GM21360 (cell line): Measurements from ENCODE around the gene AGRN.
A peak's percentile ranks its signal among the peaks of the same experiment; 100 is the strongest.
"Not testable (repeated sequence)": the region's sequence is repeated elsewhere in the genome, so short reads cannot be mapped to it uniquely, and the experiment has no call there.

Experiments
- ATAC-seq: cut with Tn5 transposase; IDR thresholded peaks from one replicate; pipeline ENCODE4 v1.9.1; 2021; ENCODE audit warnings: mild to moderate bottlenecking, moderate library complexity; ENCODE audit not compliant: unreplicated experiment

Gene AGRN

DNA sequence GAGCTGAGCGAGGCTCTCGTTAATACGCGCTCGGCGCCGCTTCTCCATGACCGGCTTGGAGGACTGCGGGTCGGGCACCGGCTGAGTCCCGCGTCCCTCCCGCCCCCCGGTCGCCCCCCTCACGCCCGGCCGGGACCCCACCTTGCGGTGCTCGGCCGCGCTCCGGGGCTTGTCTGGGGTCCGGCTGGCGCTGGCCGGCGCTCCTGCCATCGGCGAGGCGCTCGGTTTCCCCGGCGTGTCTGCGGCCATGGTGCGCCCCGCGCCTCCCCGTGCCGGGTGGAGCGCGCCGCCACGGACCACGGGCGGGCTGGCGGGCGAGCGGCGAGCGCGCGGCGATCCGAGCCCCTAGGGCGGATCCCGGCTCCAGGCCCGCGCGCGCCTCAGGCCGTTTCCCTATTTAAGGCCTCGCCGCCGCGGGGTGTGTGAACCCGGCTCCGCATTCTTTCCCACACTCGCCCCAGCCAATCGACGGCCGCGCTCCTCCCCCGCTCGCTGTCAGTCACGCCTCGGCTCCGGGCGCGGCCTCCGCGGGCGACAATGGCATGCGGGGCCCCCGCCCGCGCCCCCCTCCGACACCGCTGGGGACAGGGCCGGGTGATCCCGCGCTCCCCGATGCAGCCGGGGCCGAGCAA lies 20.1 kb upstream of the AGRN start, which contains the start of gene HES4:
Gene HES4 (minus strand): TSS at position 373 of the 632 bp plus-strand sequence. CDS start 124 bp downstream, at position 249.
- no peak for ATAC-seq

DNA sequence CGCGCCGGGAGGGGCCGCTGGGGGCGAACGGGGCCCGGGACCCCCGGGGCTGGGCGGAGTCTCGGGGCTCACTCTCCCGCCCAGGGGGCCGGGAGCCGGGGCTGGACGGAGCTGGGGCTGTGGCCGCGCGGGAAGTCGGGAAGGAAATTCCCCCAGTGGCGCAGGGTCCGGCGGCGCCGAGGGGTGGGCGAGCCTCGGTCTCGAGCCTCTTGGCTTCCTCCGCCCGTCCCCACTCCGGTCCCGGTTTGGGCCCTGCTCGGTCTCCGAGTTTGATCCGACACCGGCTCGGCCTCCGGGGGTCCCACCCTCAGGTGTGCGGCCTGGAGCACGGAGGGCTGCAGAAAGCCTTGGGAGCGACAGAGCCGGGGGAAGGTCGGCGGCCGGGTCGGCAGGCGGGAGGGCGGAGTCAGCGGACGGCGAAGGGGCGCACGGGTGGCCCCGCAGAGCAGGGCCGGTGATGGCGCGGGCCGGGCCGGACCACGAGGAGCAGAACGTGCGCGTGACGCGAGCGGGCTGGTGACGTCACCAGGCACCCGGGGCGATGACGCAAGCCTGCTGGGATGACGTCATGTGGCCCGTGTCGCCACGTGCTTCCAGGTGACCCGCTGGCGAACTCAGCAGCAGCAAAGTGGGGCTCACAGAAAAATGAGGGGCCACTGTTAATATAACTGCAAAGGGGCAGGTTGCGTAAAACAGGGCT lies 19.4 kb upstream of the AGRN start:
- no peak for ATAC-seq

DNA sequence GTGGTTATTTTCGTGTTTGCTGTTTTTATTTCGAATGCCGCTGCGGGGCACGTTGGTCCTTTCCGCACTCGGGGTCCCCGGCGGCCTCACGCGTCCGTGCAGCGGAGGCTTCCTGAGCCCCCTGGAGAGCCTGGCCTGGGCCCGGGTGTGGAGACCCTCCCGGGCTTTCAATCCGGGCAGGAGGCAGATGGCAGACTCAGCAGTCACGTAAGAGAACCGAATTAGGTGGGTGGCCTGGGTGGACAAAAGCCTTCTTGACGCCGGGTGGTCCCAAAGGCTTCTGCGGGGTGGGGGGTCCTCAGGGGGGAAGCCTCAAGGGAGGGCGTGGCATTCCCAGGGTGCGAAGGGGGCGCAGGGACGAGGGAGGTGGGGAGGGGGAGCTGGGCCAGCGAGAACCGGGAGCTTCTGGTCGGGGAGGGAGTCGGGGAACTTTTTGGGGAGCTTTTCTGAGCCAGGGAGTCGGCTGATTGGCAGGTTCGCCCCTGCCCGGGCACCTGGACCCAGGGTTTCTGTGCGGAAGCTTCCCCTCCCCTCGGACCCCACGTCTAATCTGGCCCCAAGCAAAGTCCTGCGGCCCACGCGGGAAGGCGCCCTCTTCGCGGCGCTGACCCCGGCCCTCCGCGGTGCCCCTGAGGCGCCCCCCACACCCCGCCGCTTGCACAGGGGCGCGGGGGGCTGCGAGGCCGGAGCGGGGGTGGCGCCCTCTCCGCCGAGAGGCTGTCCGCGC lies 18.7 kb upstream of the AGRN start:
- no peak for ATAC-seq

DNA sequence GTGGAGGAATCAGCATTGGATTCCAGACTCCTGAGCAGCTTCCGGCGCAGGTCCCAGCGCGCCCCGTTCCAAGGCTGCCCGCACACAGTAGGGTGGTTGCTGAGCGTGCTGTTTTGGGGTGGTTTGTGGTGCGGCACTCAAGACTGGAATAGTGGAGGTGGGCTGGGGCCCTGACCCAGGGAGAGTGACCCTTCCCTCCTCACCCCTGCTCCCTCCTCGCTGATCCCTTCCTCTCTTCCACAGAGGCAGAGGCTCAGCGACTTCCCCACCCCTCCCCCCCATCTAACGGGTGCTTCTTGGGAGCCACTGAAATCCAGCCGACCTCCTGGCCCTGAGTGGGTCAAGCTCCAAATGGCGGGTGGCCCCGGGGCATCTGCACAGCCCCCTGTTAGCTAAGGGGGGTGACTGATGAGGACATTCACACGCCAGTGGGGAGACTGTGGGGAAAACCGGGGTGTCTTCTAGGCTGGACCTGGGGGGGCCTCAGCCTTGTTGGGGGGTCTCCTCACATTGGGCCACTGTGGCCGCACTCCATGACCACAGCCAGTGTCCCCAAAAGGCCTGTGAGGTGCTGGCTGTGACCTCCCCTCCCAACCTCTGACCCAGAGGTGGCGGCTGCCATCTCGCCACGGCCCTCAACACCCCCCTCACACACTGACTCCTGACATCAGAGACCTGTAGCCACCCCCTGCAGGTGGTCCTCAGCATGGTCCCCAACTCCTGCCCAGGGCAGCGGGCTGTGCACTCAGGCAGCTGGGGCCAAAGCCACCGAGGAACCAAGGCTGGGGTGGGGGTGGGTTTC lies 16.1 kb upstream of the AGRN start:
- ATAC-seq: no peak

DNA sequence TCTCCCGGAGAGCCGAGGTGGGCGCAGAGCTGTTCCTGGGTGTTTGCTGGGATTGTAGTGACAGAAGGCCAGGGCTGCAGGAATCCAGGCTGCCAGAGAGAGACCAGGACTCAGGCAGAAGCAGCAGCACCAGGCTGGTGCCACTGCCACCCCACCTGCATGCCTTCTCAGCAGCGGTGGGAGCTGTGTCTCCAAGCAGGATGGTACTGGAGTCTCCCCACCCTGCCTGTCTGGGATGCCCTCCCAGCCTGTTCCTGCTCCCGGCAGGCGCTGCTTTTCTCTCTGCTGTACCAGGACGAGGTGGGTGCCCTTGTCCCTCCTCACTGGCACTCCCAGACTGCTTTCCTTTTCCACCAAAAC lies 15.5 kb upstream of the AGRN start:
- no peak for ATAC-seq

DNA sequence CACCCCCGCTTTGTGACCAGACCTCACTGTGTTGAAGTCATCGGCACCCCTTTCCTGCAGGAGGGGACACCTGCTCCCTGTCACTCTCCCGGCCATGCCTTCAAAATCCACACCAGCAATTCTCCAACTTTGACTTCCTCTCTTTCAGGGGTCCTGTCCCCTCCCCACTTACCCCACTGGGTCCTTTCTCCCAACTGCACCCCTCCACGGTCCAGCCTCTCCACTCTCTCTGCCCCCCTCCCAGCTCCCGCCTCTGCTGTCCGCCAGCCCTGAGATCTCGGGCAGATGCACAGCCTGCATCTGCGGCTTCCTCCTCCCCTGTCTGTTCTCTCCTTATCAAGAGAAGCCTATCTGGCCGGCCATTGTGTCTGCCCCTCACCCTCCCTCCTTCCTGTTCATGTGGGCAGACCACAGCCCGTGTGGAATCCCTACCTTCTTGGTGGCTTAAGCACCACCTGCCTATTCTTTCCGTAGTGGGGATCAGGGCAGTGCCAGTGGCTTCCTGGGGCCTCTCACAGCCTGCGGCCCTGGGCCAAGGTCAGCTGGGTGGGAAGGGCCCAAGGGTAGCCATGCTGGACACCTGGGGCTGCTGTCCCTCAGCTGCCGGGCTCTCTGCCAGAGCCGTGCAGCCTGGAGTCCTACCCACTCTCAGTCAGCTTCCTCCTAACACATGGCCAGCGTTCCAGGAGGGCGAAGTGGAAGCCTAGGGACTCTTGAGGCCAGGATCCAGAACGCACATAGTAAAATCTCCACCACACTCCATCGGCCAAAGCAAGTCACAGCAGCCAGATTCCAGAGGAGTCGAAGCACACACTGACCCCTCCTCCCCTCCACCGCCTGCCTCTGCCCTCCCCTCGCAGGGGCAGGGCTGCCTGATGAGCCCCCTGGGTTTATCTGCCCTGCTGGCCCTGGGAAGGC lies 14.9 kb upstream of the AGRN start:
- no peak for ATAC-seq

DNA sequence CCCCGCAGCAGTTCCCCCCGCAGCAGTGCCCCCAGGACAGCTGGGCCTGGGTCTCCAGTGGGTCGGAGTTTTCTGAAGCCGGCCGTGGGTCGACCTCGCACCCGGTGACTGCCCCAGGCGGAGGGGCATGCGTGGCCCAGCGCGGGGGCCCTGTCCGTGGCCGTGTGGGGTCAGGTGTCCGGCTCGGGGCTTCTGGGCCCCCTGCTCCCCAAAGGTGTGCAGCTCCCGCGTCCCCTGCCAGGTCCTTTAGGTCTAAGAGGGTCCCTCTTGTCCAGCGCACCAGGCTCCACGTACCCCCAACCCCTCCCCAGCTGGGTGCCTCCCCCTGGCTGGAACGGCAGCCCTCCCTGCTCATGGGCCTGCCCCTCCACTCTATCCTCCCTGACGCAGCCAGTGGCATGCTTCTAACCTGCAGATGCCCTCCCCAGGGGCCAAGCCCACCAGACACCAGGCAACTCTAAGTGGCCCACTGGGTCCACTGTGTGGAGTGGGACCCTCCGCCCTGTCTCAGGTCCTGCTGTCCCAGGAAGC lies 14.1 kb upstream of the AGRN start:
- ATAC-seq: no peak

DNA sequence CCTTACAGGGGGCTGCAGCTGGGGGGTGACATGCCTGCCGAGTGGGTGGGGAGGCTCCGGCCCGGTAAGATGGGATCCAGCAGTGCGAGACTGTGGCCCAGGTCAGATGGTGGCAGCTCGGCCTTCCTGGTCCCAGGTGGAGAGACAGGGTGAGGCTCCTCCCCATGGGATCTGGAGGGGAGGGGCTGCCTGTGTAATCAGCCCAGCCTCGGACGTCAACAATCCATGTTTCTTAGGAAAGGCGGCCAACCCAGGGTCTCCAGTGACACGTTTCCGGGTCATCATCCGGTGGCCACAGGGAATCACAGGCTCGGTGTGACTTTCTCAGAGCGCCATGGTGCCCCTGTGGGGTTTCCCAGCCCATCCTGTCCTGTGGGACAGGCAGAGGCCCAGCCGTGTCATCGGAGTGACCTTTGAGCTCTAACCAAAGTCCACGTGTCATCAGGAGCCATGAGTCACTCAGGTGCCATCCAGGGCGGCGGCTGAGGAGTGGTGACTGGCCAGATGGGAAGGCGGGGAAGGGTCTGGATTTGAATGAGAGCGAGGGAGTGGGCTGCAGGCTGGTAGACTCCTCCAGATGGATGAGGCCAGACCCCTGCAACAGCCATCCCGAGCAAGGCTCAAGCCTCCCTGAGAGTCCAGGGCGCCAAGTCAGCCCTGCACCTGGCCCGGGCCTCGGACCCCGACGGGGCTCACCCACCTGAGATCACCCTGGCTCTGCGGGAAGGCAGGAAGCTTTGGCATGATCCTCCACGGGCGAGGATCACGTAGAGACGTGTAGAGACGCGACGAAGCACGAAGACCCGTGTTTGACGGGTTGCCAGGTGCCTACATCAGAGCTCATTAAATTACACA lies 13.4 kb upstream of the AGRN start:
- no peak for ATAC-seq

DNA sequence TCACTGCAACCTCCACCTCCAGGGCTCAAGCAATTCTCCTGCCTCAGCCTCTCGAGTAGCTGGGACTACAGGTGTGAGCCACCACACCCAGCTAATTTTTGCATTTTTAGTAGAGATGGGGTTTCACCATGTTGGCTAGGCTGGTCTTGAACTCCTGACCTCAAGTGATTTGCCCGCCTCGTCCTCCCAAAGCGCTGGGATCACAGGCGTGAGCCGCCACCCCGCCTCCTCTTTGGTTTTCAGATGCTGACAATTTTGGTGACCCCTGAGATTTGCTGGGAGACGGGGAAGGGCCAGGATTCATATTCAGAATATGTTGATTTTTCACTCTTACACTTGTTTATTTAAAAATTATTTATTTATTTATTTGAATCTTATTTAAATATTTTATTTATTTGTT lies 9.8 kb upstream of the AGRN start:
- not testable (repeated sequence) for ATAC-seq

DNA sequence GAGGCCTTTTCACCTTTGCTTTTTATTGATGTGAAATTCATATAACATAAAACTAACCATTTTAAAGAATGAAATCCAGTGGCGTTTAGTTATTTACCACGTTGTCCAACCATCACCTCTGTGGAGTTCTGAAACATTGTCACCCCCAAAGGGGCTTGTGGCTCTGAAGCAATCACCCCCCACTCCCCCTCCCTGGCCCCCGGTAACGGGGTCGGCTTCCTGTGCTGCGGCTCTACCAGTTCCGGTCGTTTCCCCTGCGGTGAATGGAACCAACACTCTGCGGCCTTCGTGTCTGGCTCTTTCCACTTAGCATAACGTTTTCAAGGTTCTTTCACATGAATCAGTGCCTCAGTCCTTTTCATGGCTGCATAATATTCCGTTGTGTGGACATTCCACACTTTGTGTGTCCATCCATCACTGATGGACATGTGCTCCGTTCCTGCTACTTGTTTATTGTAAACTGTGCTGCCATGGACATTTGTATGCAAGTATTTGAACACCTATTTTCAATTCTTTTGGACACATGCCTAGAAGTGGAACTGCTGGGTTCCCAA lies 8.4 kb upstream of the AGRN start:
- no peak for ATAC-seq

DNA sequence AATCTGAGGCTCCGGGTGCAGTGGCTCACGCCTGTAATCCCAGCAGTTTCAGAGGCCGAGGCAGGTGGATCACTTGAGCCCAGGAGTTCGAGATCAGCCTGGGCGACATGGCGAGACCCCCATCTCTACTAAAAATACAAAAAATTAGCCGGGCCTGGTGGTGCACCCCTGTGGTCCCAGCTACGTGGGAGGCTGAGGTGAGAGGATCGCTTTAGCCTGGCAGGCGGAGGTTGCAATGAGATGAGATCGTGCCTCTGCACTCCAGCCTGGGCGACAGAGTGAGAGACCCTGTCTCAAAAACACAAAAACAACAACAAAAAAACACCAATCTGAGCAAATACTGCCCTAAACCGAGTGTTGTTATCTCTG lies 7.2 kb upstream of the AGRN start:
- ATAC-seq: not testable (repeated sequence)

DNA sequence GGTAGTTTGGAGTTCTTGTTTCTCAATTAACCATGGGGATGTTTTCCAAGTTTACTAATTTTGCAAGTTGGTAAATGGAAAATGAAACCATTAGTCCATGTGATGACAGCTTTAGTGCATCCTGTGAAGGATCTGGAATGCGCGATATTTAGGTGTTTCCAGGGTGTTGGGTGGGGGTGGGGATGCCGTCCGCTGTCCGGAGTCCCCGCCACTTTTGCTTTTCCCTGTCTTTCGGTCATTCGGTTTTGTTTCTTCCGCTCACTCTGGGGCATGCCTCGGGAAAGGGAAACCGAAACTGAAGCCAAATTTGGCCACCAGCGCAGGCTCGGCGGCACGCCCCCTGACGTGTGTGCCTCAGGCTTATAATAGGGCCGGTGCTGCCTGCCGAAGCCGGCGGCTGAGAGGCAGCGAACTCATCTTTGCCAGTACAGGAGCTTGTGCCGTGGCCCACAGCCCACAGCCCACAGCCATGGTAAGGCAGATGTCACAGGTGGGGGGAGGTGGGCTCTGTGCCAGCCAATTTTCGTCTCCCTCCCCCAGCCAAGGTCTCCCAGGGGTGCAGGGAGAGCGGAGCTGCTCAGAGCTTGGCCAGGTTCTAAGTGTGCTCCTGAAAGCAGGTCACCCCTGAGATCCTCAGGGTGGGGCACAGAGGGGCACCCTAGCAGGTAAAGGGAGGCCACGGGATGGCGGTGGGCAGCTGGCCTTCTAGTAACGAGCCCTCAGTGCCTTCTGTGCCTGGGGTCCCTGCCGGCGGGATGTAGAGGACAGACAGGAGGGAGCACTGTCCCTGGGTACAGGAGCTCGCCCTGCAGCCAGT lies 6.6 kb upstream of the AGRN start, which contains the start of gene ISG15:
Gene ISG15 (plus strand): TSS at position 393 of the 817 bp plus-strand sequence. CDS start 77 bp downstream, at position 470.
- ATAC-seq: peak; percentile 78

DNA sequence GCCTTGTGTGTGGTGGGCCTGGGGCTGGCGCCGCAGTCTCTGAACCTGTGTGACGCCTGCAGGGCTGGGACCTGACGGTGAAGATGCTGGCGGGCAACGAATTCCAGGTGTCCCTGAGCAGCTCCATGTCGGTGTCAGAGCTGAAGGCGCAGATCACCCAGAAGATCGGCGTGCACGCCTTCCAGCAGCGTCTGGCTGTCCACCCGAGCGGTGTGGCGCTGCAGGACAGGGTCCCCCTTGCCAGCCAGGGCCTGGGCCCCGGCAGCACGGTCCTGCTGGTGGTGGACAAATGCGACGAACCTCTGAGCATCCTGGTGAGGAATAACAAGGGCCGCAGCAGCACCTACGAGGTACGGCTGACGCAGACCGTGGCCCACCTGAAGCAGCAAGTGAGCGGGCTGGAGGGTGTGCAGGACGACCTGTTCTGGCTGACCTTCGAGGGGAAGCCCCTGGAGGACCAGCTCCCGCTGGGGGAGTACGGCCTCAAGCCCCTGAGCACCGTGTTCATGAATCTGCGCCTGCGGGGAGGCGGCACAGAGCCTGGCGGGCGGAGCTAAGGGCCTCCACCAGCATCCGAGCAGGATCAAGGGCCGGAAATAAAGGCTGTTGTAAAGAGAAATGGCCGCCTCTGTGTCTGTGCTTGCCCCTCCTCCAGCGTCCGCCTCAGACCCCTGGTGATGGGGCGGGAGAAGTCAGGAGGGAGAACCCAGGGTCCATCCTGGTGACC lies 5.8 kb upstream of the AGRN start:
- ATAC-seq: peak; percentile 17

DNA sequence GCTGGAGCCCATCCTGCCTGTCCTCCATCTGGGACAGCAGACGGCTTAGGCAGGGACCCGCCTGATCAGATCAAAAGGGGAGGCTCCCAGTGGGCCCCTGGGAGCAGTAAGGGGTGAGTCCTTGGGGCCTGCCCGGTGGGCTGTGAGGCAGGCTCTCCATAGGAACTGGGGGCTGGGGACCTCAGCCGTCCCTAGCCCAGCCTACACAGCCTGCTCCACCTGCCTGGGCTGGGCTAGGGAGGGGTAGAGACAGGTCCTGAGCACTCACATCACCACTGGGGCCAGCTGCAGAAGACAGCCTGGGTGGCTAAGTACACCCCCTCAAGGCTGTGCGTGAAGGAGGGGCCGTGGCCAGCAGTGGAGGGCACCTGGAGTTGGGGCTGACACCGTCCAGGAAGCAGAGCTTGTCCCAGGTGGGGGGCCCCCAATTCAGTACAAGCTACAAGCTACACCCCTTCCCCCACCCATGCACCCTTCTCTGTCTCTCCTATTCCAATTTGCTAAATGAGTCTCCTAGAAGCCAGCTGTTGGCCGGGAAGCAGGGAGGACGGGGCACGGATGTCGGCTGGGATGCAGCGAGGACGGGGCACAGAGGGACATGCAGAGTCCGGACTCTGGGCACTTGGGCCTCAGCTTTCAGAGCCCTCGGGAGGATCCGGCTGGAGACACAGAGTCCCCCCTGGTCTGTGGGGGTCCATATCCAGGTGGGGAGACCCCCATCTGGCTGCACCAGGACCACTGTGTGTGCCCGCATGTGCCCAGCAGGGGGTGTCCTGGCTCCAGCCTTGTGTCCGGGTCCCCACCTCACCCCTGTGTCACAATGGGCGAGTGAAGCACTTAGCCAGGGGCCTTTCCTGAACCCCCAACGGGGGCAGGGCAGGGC lies 4.9 kb upstream of the AGRN start:
- ATAC-seq: no peak

DNA sequence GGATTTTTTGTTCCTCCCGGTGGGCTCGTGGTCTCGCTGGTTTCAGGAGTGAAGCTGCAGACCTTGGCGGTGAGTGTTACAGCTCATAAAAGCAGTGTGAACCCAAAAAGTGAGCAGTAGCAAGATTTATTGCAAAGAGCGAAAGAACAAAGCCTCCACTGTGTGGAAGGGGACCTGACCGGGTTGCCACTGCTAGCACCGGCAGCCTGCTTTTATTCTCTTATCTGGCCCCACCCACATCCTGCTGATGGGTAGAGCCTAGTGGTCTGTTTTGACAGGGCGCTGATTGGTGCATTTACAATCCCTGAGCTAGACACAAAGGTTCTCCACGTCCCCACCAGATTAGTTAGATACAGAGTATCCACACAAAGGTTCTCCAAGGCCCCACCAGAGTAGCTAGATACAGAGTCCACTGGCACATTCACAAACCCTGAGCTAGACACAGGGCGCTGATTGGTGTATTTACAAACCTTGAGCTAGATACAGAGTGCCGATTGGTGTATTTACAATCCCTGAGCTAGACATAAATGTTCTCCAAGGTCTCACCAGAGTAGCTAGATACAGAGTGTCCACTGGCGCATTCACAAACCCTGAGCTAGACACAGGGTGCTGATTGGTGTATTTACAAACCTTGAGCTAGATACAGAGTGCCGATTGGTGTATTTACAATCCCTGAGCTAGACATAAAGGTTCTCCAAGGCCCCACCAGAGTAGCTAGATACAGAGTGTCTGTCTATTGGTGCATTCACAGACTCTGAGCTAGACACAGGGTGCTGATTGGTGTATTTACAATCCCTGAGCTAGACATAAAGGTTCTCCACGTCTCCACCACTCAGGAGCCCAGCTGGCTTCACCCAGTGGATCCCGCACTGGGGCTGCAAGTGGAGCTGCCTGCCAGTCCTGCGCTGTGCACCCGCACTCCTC lies 2.3 kb upstream of the AGRN start:
- not testable (repeated sequence) for ATAC-seq
